ENCODE data around the gene MRPL19.

Gene MRPL19

GRCh38 chr2:75729861-75730260, 83.3 kb downstream of the MRPL19 start:
- in situ Hi-C loops (cut with HindIII; ENCODE audit: low sequenced_read_pairs): no loop called here
- TF ChIP-seq CTCF (IDR thresholded peaks at IDR 0.05; ENCODE audit: low read depth, low read length): peak; percentile 24
- peak; percentile 4 for DNase-seq (ENCODE audit: low read depth, low spot score)
- H3K4me3 ChIP-seq (ENCODE audit: low read depth, low read length): no peak overlapping the region

- no peak for DNase-seq (ENCODE audit: low read depth, low spot score)
- in situ Hi-C loops (cut with HindIII; ENCODE audit: low sequenced_read_pairs): no loop called here
- no peak overlapping the region for H3K4me3 ChIP-seq (ENCODE audit: low read depth, low read length)
- TF ChIP-seq CTCF (IDR thresholded peaks at IDR 0.05; ENCODE audit: low read depth, low read length): no peak
Measured at GRCh38 chr2:75736276-75736675, 89.7 kb downstream of the MRPL19 start.

- H3K4me3 ChIP-seq (ENCODE audit: low read depth, low read length): no peak overlapping the region
- no peak for DNase-seq (ENCODE audit: low read depth, low spot score)
- in situ Hi-C loops (cut with HindIII; ENCODE audit: low sequenced_read_pairs): no loop called here
- TF ChIP-seq CTCF (IDR thresholded peaks at IDR 0.05; ENCODE audit: low read depth, low read length): no peak
Measured at GRCh38 chr2:75737961-75738360, 91.4 kb downstream of the MRPL19 start.

Data from astrocyte of the spinal cord (primary cell).